Stimulated activated naive CD4-positive, alpha-beta T cell (primary cell): Measurements from ENCODE around the gene BCL3.
"Not testable (repeated sequence)": the region's sequence is repeated elsewhere in the genome, so short reads cannot be mapped to it uniquely, and the experiment has no call there.

Source experiments
- DNase-seq, 6 experiments: peaks; one replicate each; lab custom pipeline; 2025; lab: John Stamatoyannopoulos, UW

BCL3 gene

GRCh38 chr19:44757735-44758505 is 9.4 kb downstream of the BCL3 start:
- DNase-seq: no peak

GRCh38 chr19:44758596-44758995 is 10.1 kb downstream of the BCL3 start:
- no peak for DNase-seq

GRCh38 chr19:44759083-44759804 is 10.7 kb downstream of the BCL3 start:
- DNase-seq: no peak

- DNase-seq: no peak
Measured at GRCh38 chr19:44762038-44762437, 13.5 kb downstream of the BCL3 start.

- no peak for DNase-seq
Measured at GRCh38 chr19:44765033-44765948, 16.8 kb downstream of the BCL3 start.

- no peak for DNase-seq
Measured at GRCh38 chr19:44765949-44766335, 17.4 kb downstream of the BCL3 start.

GRCh38 chr19:44767295-44768180 is 19.0 kb downstream of the BCL3 start:
- DNase-seq: no peak

- peak; percentile 91 to 96 (median 95) for DNase-seq
Measured at GRCh38 chr19:44770550-44771257, 22.2 kb downstream of the BCL3 start.

GRCh38 chr19:44772144-44772543 is 23.6 kb downstream of the BCL3 start:
- not testable (repeated sequence) for DNase-seq

- no peak for DNase-seq
Measured at GRCh38 chr19:44772959-44773358, 24.5 kb downstream of the BCL3 start.

GRCh38 chr19:44775676-44776240 is 27.2 kb downstream of the BCL3 start:
- DNase-seq: no peak

- DNase-seq: no peak
Measured at GRCh38 chr19:44776402-44777096, 28.0 kb downstream of the BCL3 start.

GRCh38 chr19:44777715-44778347 is 29.3 kb downstream of the BCL3 start, which contains the start of gene CBLC:
CBLC (plus strand) TSS chr19:44777890; CDS start chr19:44777932, 42 bp downstream.
- no peak for DNase-seq

GRCh38 chr19:44779150-44779549 is 30.6 kb downstream of the BCL3 start:
- DNase-seq: no peak

- DNase-seq: not testable (repeated sequence)
Measured at GRCh38 chr19:44781694-44782093, 33.2 kb downstream of the BCL3 start.

GRCh38 chr19:44782729-44783128 is 34.2 kb downstream of the BCL3 start:
- DNase-seq: no peak

- no peak for DNase-seq
Measured at GRCh38 chr19:44783545-44783944, 35.0 kb downstream of the BCL3 start.

GRCh38 chr19:44785271-44785670 is 36.8 kb downstream of the BCL3 start:
- DNase-seq: no peak

GRCh38 chr19:44785993-44786392 is 37.5 kb downstream of the BCL3 start:
- DNase-seq: no peak
